ENCODE data around the gene CCNL1.

Gene CCNL1

DNA sequence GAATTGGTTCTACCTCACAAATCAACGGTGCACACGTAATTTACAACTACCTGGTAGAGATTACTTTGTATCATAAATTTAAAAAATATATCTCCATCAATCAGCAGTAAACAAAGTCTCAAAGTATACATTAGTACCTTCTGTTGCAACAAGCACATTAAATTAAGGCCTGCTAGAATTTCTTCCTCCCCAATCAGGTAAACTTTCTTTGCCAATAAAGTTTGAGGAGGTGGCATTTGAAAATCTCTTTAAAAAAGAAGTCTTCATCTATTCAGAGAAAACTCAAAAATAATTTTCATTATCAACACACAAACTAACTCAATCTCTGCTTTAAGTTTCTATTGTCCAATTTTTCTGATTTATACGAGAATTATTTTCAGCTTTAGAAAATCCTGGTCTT is 4.4 kb downstream of the CCNL1 start:
- TF ChIP-seq L3MBTL2 (conservative IDR thresholded peaks at IDR 0.05) (no peak), ELF4 (IDR thresholded peaks at IDR 0.05) (no peak), BHLHE40 (IDR thresholded peaks at IDR 0.05; ENCODE audit: borderline replicate concordance) (no peak), FOXK2 (IDR thresholded peaks at IDR 0.05) (no peak), TARDBP (IDR thresholded peaks at IDR 0.05) (no peak), SUZ12 (IDR thresholded peaks at IDR 0.05) (no peak)
- no peak for DNase-seq (ENCODE audit: extremely low spot score)
- CTCF ChIA-PET = no interaction called here
- POLR2A ChIA-PET = interaction anchor here (1.2 kb wide), 1 partner anchor 19 kb away, joined by 6 read pairs; no protein-coding TSS in a partner anchor

GRCh38 chr3:157154563-157155330 is 5.2 kb downstream of the CCNL1 start:
- TF ChIP-seq SP1 (IDR thresholded peaks at IDR 0.05) (no peak), TARDBP (IDR thresholded peaks at IDR 0.05) (no peak)
- DNase-seq (ENCODE audit: extremely low spot score) = no peak
- ChIA-PET POLR2A (interaction anchor here (1.2 kb wide), 1 partner anchor 20 kb away, joined by 6 read pairs; no protein-coding TSS in a partner anchor), CTCF (no interaction called here)

DNA sequence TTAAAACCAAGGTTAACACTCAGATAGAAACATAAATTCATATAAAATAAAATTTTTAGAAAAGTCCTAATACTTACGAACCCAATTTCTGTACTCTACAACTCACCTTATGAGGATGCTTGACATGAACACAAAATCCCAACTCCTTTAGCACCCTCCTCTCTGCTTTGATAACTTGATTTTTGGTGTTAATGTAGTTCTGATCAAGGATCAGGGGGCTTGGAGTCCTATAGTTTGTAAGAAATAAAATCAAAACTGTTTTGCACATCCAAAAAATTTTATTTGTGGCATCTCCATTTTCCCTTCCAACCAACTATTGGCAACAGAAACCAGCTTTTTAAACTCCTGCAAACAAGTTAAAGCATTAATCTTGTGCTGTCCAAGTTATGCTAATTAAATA is 7.0 kb downstream of the CCNL1 start:
- CTCF ChIA-PET = no interaction called here
- no peak for DNase-seq (ENCODE audit: extremely low spot score)
- no peak for TF ChIP-seq TARDBP (IDR thresholded peaks at IDR 0.05)
- no peak for TF ChIP-seq HDGF (IDR thresholded peaks at IDR 0.05; ENCODE audit: borderline replicate concordance)
- no peak for TF ChIP-seq SUZ12 (IDR thresholded peaks at IDR 0.05)
- TF ChIP-seq NFRKB (IDR thresholded peaks at IDR 0.05) = no peak
- POLR2A ChIA-PET = no interaction called here

GRCh38 chr3:157152438-157152837 is 7.5 kb downstream of the CCNL1 start:
- ChIA-PET CTCF (no interaction called here), POLR2A (no interaction called here)
- DNase-seq (ENCODE audit: extremely low spot score) = no peak
- TF ChIP-seq BHLHE40 (IDR thresholded peaks at IDR 0.05; ENCODE audit: borderline replicate concordance) (no peak), SP1 (IDR thresholded peaks at IDR 0.05) (no peak), FOXA1 (IDR thresholded peaks at IDR 0.05) (no peak), ELF4 (IDR thresholded peaks at IDR 0.05) (no peak), L3MBTL2 (conservative IDR thresholded peaks at IDR 0.05) (no peak), ARNT (IDR thresholded peaks at IDR 0.05) (no peak), CTBP1 (IDR thresholded peaks at IDR 0.05; ENCODE audit: borderline replicate concordance) (no peak), NFRKB (IDR thresholded peaks at IDR 0.05) (no peak), FOXK2 (IDR thresholded peaks at IDR 0.05) (no peak), TARDBP (IDR thresholded peaks at IDR 0.05) (no peak), SUZ12 (IDR thresholded peaks at IDR 0.05) (no peak), HDGF (IDR thresholded peaks at IDR 0.05; ENCODE audit: borderline replicate concordance) (no peak), ZNF384 (IDR thresholded peaks at IDR 0.05) (no peak), FOXM1 (IDR thresholded peaks at IDR 0.05; ENCODE audit: borderline replicate concordance) (no peak)
- TF ChIP-seq, protein P1, sequence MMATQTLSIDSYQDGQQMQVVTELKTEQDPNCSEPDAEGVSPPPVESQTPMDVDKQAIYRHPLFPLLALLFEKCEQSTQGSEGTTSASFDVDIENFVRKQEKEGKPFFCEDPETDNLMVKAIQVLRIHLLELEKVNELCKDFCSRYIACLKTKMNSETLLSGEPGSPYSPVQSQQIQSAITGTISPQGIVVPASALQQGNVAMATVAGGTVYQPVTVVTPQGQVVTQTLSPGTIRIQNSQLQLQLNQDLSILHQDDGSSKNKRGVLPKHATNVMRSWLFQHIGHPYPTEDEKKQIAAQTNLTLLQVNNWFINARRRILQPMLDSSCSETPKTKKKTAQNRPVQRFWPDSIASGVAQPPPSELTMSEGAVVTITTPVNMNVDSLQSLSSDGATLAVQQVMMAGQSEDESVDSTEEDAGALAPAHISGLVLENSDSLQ (IDR thresholded peaks at IDR 0.05) = no peak

- TF ChIP-seq ELF4 (IDR thresholded peaks at IDR 0.05) (no peak), L3MBTL2 (conservative IDR thresholded peaks at IDR 0.05) (no peak), SP1 (IDR thresholded peaks at IDR 0.05) (no peak), SUZ12 (IDR thresholded peaks at IDR 0.05) (no peak), NFRKB (IDR thresholded peaks at IDR 0.05) (no peak), BHLHE40 (IDR thresholded peaks at IDR 0.05; ENCODE audit: borderline replicate concordance) (no peak), FOXM1 (IDR thresholded peaks at IDR 0.05; ENCODE audit: borderline replicate concordance) (no peak)
- CTCF ChIA-PET = no interaction called here
- POLR2A ChIA-PET = no interaction called here
- no peak for DNase-seq (ENCODE audit: extremely low spot score)
These were observed 8.3 kb downstream of the CCNL1 start for GRCh38 chr3:157151627-157152026.

DNA sequence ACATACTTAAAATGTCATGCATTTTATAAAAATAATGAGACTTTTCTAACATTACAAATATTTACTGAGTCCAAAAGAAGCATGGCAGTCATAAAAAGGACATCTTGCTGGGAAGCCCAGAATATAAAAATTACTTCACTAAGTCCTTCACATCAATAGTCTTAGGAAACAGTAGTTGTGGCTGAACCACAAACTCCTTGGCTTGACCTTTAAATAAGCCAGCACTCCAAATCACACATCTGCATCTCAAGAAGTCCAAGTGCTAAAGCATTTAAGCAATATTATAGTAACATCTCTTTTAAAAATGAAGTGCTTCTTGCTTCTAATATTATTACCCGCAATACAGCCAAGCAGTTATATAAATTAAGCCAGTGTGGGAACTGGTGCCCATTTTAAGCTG is 8.8 kb downstream of the CCNL1 start:
- CTCF ChIA-PET = no interaction called here
- no peak for TF ChIP-seq NFRKB (IDR thresholded peaks at IDR 0.05)
- no peak for TF ChIP-seq FOXA1 (IDR thresholded peaks at IDR 0.05)
- no peak for TF ChIP-seq ARNT (IDR thresholded peaks at IDR 0.05)
- TF ChIP-seq ELF4 (IDR thresholded peaks at IDR 0.05) = no peak
- no peak for TF ChIP-seq BHLHE40 (IDR thresholded peaks at IDR 0.05; ENCODE audit: borderline replicate concordance)
- no peak for TF ChIP-seq ZNF384 (IDR thresholded peaks at IDR 0.05)
- TF ChIP-seq L3MBTL2 (conservative IDR thresholded peaks at IDR 0.05) = no peak
- TF ChIP-seq TARDBP (IDR thresholded peaks at IDR 0.05) = no peak
- no peak for TF ChIP-seq SUZ12 (IDR thresholded peaks at IDR 0.05)
- no peak for TF ChIP-seq HDGF (IDR thresholded peaks at IDR 0.05; ENCODE audit: borderline replicate concordance)
- no peak for TF ChIP-seq FOXK2 (IDR thresholded peaks at IDR 0.05)
- TF ChIP-seq LEF1 (IDR thresholded peaks at IDR 0.05; ENCODE audit: borderline replicate concordance) = no peak
- TF ChIP-seq, protein P1 (IDR thresholded peaks at IDR 0.05) = no peak
- DNase-seq (ENCODE audit: extremely low spot score) = no peak
- POLR2A ChIA-PET = interaction anchor here (1.2 kb wide), 1 partner anchor 9 kb away, joined by 3 read pairs; the partner anchor contains the start of gene CCNL1

GRCh38 chr3:157149136-157149696 is 10.7 kb downstream of the CCNL1 start:
- TF ChIP-seq FOXK2 (IDR thresholded peaks at IDR 0.05) = no peak
- no peak for TF ChIP-seq HDGF (IDR thresholded peaks at IDR 0.05; ENCODE audit: borderline replicate concordance)
- TF ChIP-seq ELF4 (IDR thresholded peaks at IDR 0.05) = no peak
- no peak for TF ChIP-seq SUZ12 (IDR thresholded peaks at IDR 0.05)
- no peak for TF ChIP-seq BHLHE40 (IDR thresholded peaks at IDR 0.05; ENCODE audit: borderline replicate concordance)
- TF ChIP-seq FOXM1 (IDR thresholded peaks at IDR 0.05; ENCODE audit: borderline replicate concordance) = no peak
- no peak for TF ChIP-seq NFRKB (IDR thresholded peaks at IDR 0.05)
- no peak for TF ChIP-seq TARDBP (IDR thresholded peaks at IDR 0.05)
- TF ChIP-seq L3MBTL2 (conservative IDR thresholded peaks at IDR 0.05) = no peak
- TF ChIP-seq SP1 (IDR thresholded peaks at IDR 0.05) = no peak
- DNase-seq (ENCODE audit: extremely low spot score) = no peak

More at GRCh38 chr3:157149136-157149696, 10.7 kb downstream of the CCNL1 start:
- CTCF ChIA-PET = no interaction called here
- POLR2A ChIA-PET = no interaction called here

Measured in HEK293T (cell line).